HEK293 (cell line): ENCODE measurements around the gene HPCAL1.
A peak's percentile ranks its signal among the peaks of the same experiment; 100 is the strongest.

ENCODE experiments used
- CTCF ChIA-PET: fragments of 350-600 bp; formaldehyde crosslinking; extraction: SDS; loops from one replicate; lab custom pipeline; 2021; ENCODE audit warnings: antibody characterized with exemption; lab: Yijun Ruan, JAX
- POLR2A ChIA-PET: fragments of 300-600 bp; formaldehyde crosslinking; extraction: SDS; loops from one replicate; lab custom pipeline; 2020; ENCODE audit warnings: antibody characterized with exemption, inconsistent platforms; lab: Yijun Ruan, JAX
- H3K27ac ChIP-seq: fragments of 200-500 bp; sonication (Bioruptor generic); 2 replicates; pipeline ENCODE4 v1.5.1; 2014; ENCODE audit warnings: low read depth, low read length, control low read depth, inconsistent platforms; ENCODE audit errors: extremely low read depth
- H3K36me3 ChIP-seq, 2 experiments: fragments of 200-500 bp in 1 of 2; sonication (Bioruptor generic) in 1 of 2; 1 replicate in 1 of 2; 2 replicates in 1 of 2; pipeline ENCODE4 v1.5.1; 2014 to 2017; ENCODE audit warnings: inconsistent platforms in 2 of 2, low read length in 2 of 2; ENCODE audit not compliant: control insufficient read depth in 2 of 2, insufficient read depth in 1 of 2
- H3K4me1 ChIP-seq: fragments of 200-500 bp; sonication (Bioruptor generic); 2 replicates; pipeline ENCODE4 v1.5.1; 2014; ENCODE audit warnings: mild to moderate bottlenecking, low read length, inconsistent platforms; ENCODE audit not compliant: control insufficient read depth, insufficient read depth
- H3K4me3 ChIP-seq: 2 replicates; pipeline ENCODE4 v1.5.1; 2011; ENCODE audit warnings: low read depth, mild to moderate bottlenecking, control low read depth, low read length, moderate library complexity
- H3K9me3 ChIP-seq: fragments of 200-500 bp; sonication (Bioruptor generic); 2 replicates; pipeline ENCODE4 v1.5.1; 2014; ENCODE audit warnings: low read depth, low read length, inconsistent platforms; ENCODE audit not compliant: control insufficient read depth, insufficient read depth
- GLI4 ChIP-seq: fragments of 450-650 bp; formaldehyde crosslinking; IDR thresholded peaks from 2 replicates; pipeline ENCODE4 v1.5.1; 2016; ENCODE audit warnings: missing biosample characterization, missing genetic modification characterization
- GLIS1 ChIP-seq: fragments of 450-650 bp; formaldehyde crosslinking; IDR thresholded peaks from 2 replicates; pipeline ENCODE4 v1.5.1; 2016; ENCODE audit warnings: missing biosample characterization, missing genetic modification characterization
- HOXD13 ChIP-seq: sonication (generic); formaldehyde crosslinking; IDR thresholded peaks from 2 replicates; pipeline ENCODE4 v1.8.0; 2022; ENCODE audit warnings: missing genetic modification reagents, borderline replicate concordance
- KLF10 ChIP-seq: fragments of 450-650 bp; IDR thresholded peaks from 2 replicates; pipeline ENCODE4 v1.5.1; 2018; ENCODE audit warnings: missing biosample characterization, mild to moderate bottlenecking, missing genetic modification characterization
- KLF9 ChIP-seq: fragments of 450-650 bp; formaldehyde crosslinking; IDR thresholded peaks from 2 replicates; pipeline ENCODE4 v1.5.1; 2016; ENCODE audit warnings: missing biosample characterization, missing genetic modification characterization, low read depth
- OSR2 ChIP-seq: fragments of 450-650 bp; formaldehyde crosslinking; IDR thresholded peaks from 2 replicates; pipeline ENCODE4 v1.5.1; 2016; ENCODE audit warnings: missing biosample characterization, missing genetic modification characterization
- SALL2 ChIP-seq: fragments of 450-650 bp; formaldehyde crosslinking; IDR thresholded peaks from 2 replicates; pipeline ENCODE4 v1.5.0; 2017; ENCODE audit warnings: missing biosample characterization, mild to moderate bottlenecking, missing genetic modification characterization, borderline replicate concordance
- SETDB1 ChIP-seq: IDR thresholded peaks from one replicate; pipeline ENCODE4 v1.6.1; 2017; ENCODE audit warnings: mild to moderate bottlenecking, low read length, moderate library complexity, mixed read lengths; ENCODE audit not compliant: insufficient read length
- YY2 ChIP-seq: fragments of 450-650 bp; formaldehyde crosslinking; IDR thresholded peaks from 2 replicates; pipeline ENCODE4 v1.5.1; 2016; ENCODE audit warnings: missing biosample characterization, missing genetic modification characterization
- ZBTB1 ChIP-seq: fragments of 450-650 bp; formaldehyde crosslinking; IDR thresholded peaks from 2 replicates; pipeline ENCODE4 v1.5.1; 2016; ENCODE audit warnings: missing biosample characterization, missing genetic modification characterization
- ZEB2 ChIP-seq: fragments of 450-650 bp; formaldehyde crosslinking; IDR thresholded peaks from 2 replicates; pipeline ENCODE4 v1.5.1; 2016; ENCODE audit warnings: missing biosample characterization, missing genetic modification characterization
- ZFP37 ChIP-seq: fragments of 450-650 bp; formaldehyde crosslinking; IDR thresholded peaks from 2 replicates; pipeline ENCODE4 v1.5.1; 2016; ENCODE audit warnings: missing biosample characterization, missing genetic modification characterization
- ZFP41 ChIP-seq: fragments of 450-650 bp; formaldehyde crosslinking; IDR thresholded peaks from 2 replicates; pipeline ENCODE4 v1.5.1; 2016; ENCODE audit warnings: missing biosample characterization, missing genetic modification characterization, borderline replicate concordance
- ZIC2 ChIP-seq: fragments of 450-650 bp; formaldehyde crosslinking; IDR thresholded peaks from 2 replicates; pipeline ENCODE4 v1.5.1; 2016; ENCODE audit warnings: missing biosample characterization, missing genetic modification characterization
- ZNF112 ChIP-seq: fragments of 450-650 bp; formaldehyde crosslinking; IDR thresholded peaks from 2 replicates; pipeline ENCODE4 v1.5.0; 2017; ENCODE audit warnings: missing biosample characterization, missing genetic modification characterization
- ZNF138 ChIP-seq: fragments of 450-650 bp; formaldehyde crosslinking; IDR thresholded peaks from 2 replicates; pipeline ENCODE4 v1.5.1; 2016; ENCODE audit warnings: missing biosample characterization, missing genetic modification characterization, borderline replicate concordance
- ZNF140 ChIP-seq: fragments of 450-650 bp; formaldehyde crosslinking; IDR thresholded peaks from 2 replicates; pipeline ENCODE4 v1.5.1; 2016; ENCODE audit warnings: missing biosample characterization, missing genetic modification characterization
- ZNF311 ChIP-seq: fragments of 450-650 bp; formaldehyde crosslinking; IDR thresholded peaks from 2 replicates; pipeline ENCODE4 v1.5.1; 2017; ENCODE audit warnings: missing biosample characterization, missing genetic modification characterization, borderline replicate concordance
- ZNF324 ChIP-seq: fragments of 450-650 bp; formaldehyde crosslinking; IDR thresholded peaks from 2 replicates; pipeline ENCODE4 v1.5.1; 2016; ENCODE audit warnings: missing biosample characterization, missing genetic modification characterization
- ZNF350 ChIP-seq: fragments of 450-650 bp; formaldehyde crosslinking; IDR thresholded peaks from 2 replicates; pipeline ENCODE4 v1.5.0; 2017; ENCODE audit warnings: missing biosample characterization, mild to moderate bottlenecking, missing genetic modification characterization
- ZNF366 ChIP-seq: fragments of 450-650 bp; formaldehyde crosslinking; conservative IDR thresholded peaks from 2 replicates; pipeline ENCODE4 v1.5.1; 2016; ENCODE audit warnings: missing biosample characterization, missing genetic modification characterization
- ZNF416 ChIP-seq: fragments of 450-650 bp; formaldehyde crosslinking; IDR thresholded peaks from 2 replicates; pipeline ENCODE4 v1.5.1; 2016; ENCODE audit warnings: missing biosample characterization, missing genetic modification characterization
- ZNF423 ChIP-seq: fragments of 450-650 bp; formaldehyde crosslinking; IDR thresholded peaks from 2 replicates; pipeline ENCODE4 v1.5.1; 2016; ENCODE audit warnings: missing biosample characterization, missing genetic modification characterization
- ZNF433 ChIP-seq: fragments of 450-650 bp; formaldehyde crosslinking; IDR thresholded peaks from 2 replicates; pipeline ENCODE4 v1.5.1; 2016; ENCODE audit warnings: missing biosample characterization, missing genetic modification characterization, low read depth
- ZNF473 ChIP-seq: fragments of 450-650 bp; formaldehyde crosslinking; IDR thresholded peaks from 2 replicates; pipeline ENCODE4 v1.5.1; 2017; ENCODE audit warnings: missing biosample characterization, missing genetic modification characterization
- ZNF48 ChIP-seq: fragments of 450-650 bp; formaldehyde crosslinking; IDR thresholded peaks from 2 replicates; pipeline ENCODE4 v1.5.1; 2016; ENCODE audit warnings: missing biosample characterization, missing genetic modification characterization
- ZNF521 ChIP-seq: fragments of 450-650 bp; formaldehyde crosslinking; IDR thresholded peaks from 2 replicates; pipeline ENCODE4 v1.5.1; 2017; ENCODE audit warnings: missing biosample characterization, mild to moderate bottlenecking, missing genetic modification characterization
- ZNF626 ChIP-seq: fragments of 450-650 bp; sonication (Bioruptor Pico); formaldehyde crosslinking; IDR thresholded peaks from 2 replicates; pipeline ENCODE4 v1.5.1; 2018; ENCODE audit warnings: missing biosample characterization, missing genetic modification characterization, inconsistent platforms
- ZNF768 ChIP-seq: fragments of 450-650 bp; formaldehyde crosslinking; IDR thresholded peaks from 2 replicates; pipeline ENCODE4 v1.5.1; 2018; ENCODE audit warnings: missing biosample characterization, mild to moderate bottlenecking, missing genetic modification characterization
- ZNF777 ChIP-seq: fragments of 450-650 bp; formaldehyde crosslinking; IDR thresholded peaks from 2 replicates; pipeline ENCODE4 v1.5.1; 2017; ENCODE audit warnings: missing biosample characterization, missing genetic modification characterization, borderline replicate concordance
- ZNF830 ChIP-seq: fragments of 450-650 bp; IDR thresholded peaks from 2 replicates; pipeline ENCODE4 v1.5.0; 2018; ENCODE audit warnings: missing biosample characterization, missing genetic modification characterization, low read depth, mild to moderate bottlenecking, moderate library complexity
- ZNF837 ChIP-seq: fragments of 450-650 bp; formaldehyde crosslinking; IDR thresholded peaks from 2 replicates; pipeline ENCODE4 v1.5.1; 2016; ENCODE audit warnings: missing biosample characterization, missing genetic modification characterization
- ZSCAN30 ChIP-seq: fragments of 450-650 bp; IDR thresholded peaks from 2 replicates; pipeline ENCODE4 v1.5.1; 2018; ENCODE audit warnings: missing biosample characterization, mild to moderate bottlenecking, missing genetic modification characterization, moderate library complexity
- ZSCAN4 ChIP-seq: fragments of 450-650 bp; formaldehyde crosslinking; IDR thresholded peaks from 2 replicates; pipeline ENCODE4 v1.5.1; 2017; ENCODE audit warnings: missing biosample characterization, missing genetic modification characterization

HPCAL1 gene

GRCh38 chr2:10410823-10411437, 108.2 kb downstream of the HPCAL1 start (continued):
- TF ChIP-seq KLF10 (tag by site-specific recombination) (no peak), GLIS1 (peak; percentile 59), ZNF350 (no peak), ZNF830 (tag by site-specific recombination) (no peak)

- Histone ChIP-seq H3K4me1 (no peaks in the 10 kb centered on the region), H3K9me3 (no peaks in the 10 kb centered on the region), H3K27ac (no peak overlapping the region), H3K36me3 (no peaks in the 10 kb centered on the region), H3K4me3 (no peak overlapping the region)
- CTCF ChIA-PET, result interaction anchor here (1.3 kb wide), 1 partner anchor 23 kb away, joined by 3 read pairs; no protein-coding TSS in a partner anchor
- POLR2A ChIA-PET, result interaction anchor here (0.6 kb wide), 1 partner anchor 281 kb away, joined by 3 read pairs; no protein-coding TSS in a partner anchor
- TF ChIP-seq ZFP37 (no peak), ZNF366 (tag by site-specific recombination) (no peak), ZNF324 (tag by site-specific recombination) (no peak), ZSCAN30 (tag by site-specific recombination) (no peak), ZNF48 (tag by site-specific recombination) (no peak), ZIC2 (tag by site-specific recombination) (peak; percentile 5; the same call in 1 of the 2 replicates), ZNF768 (tag by site-specific recombination) (no peak)
Observed at GRCh38 chr2:10411557-10411956, 108.9 kb downstream of the HPCAL1 start.

- POLR2A ChIA-PET, result no interaction called here
- H3K4me3 ChIP-seq, result no peak overlapping the region
- CTCF ChIA-PET, result interaction anchor here (0.9 to 1.3 kb wide), 2 partner anchors 23 to 340 kb away, joined by 3 read pairs; no protein-coding TSS in a partner anchor
- H3K4me1 ChIP-seq, result peaks cover 2% of the 10 kb centered on the region; the same call in 1 of the 2 replicates
- H3K27ac ChIP-seq, result no peak overlapping the region
- H3K36me3 ChIP-seq, result no peaks in the 10 kb centered on the region
- TF ChIP-seq KLF9 (tag by site-specific recombination) (no peak), ZNF837 (no peak), SALL2 (tag by site-specific recombination) (no peak), SETDB1 (no peak), GLI4 (tag by site-specific recombination) (no peak), ZNF433 (tag by site-specific recombination) (no peak), YY2 (tag by site-specific recombination) (no peak), ZNF416 (no peak), ZNF473 (no peak), ZNF112 (tag by site-specific recombination) (no peak)
- TF ChIP-seq, all 188 proteins: peak for 0
- H3K9me3 ChIP-seq, result no peaks in the 10 kb centered on the region
Observed at GRCh38 chr2:10412380-10412779, 109.7 kb downstream of the HPCAL1 start.

DNA sequence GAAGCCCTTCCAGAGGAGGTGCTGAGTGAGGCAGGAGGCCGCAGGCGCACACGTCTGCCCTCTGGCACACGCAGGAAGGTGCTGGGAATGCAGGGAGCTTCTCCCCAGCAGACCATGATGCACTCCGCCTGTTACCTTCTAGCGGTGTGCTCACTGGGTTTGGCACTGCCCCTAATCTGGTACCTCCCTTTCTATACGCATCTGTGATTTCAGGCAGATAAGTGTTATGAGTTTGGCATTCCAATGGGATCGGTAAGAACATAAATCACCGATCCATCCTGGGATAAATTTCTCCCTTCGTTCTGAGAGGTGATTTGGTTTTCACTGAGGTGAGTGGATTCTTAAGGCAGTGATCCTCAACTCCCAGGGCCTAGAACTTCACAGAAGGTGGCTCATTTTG, 110.8 kb downstream of the HPCAL1 start:
- POLR2A ChIA-PET, result no interaction called here
- no peak overlapping the region for H3K4me3 ChIP-seq
- no peak overlapping the region for H3K27ac ChIP-seq
- no peaks in the 10 kb centered on the region for H3K36me3 ChIP-seq
- no peaks in the 10 kb centered on the region for H3K9me3 ChIP-seq
- CTCF ChIA-PET, result interaction anchor here (0.6 to 1.6 kb wide), 2 partner anchors 271 to 334 kb away, joined by 3 to 4 read pairs; no protein-coding TSS in a partner anchor
- H3K4me1 ChIP-seq, result peaks cover 2% of the 10 kb centered on the region; the same call in 1 of the 2 replicates
- TF ChIP-seq OSR2 (no peak), ZNF777 (no peak), ZSCAN4 (tag by site-specific recombination) (no peak), ZEB2 (no peak), ZBTB1 (tag by site-specific recombination) (no peak), HOXD13 (CRISPR knock-in tag) (no peak), ZNF138 (tag by site-specific recombination) (no peak), ZNF830 (tag by site-specific recombination) (no peak), ZNF423 (no peak), ZFP41 (no peak), ZNF626 (tag by site-specific recombination) (no peak), ZNF366 (tag by site-specific recombination) (no peak), ZNF140 (no peak), ZNF311 (tag by site-specific recombination) (no peak), ZNF521 (tag by site-specific recombination) (no peak)
